Esophagus squamous epithelium (tissue), 5 donors: ENCODE results near the gene C16orf82. TPM values are rescaled to one million over a fixed set of nuclear protein-coding genes. Genes with fewer than 3 reads are reported as not detected.

ENCODE experiments used
- DNase-seq: peaks from one replicate; lab custom pipeline; 2025; lab: John Stamatoyannopoulos, UW
- H3K27ac ChIP-seq, 4 donors: fragments of 200-600 bp; sonication (generic); one replicate each; pipeline ENCODE4 v1.5.1; 2016 to 2019; ENCODE audit warnings: mild to moderate bottlenecking in 1 of 4
- H3K27me3 ChIP-seq, 4 donors: fragments of 200-600 bp; sonication (generic); 1 replicate in 3 of 4; 2 replicates in 1 of 4; pipeline versions ENCODE4 v1.5.1 to v1.6.0; 2017 to 2021; ENCODE audit warnings: antibody characterized with exemption in 1 of 4
- H3K36me3 ChIP-seq, 3 donors: fragments of 200-600 bp; sonication (generic); one replicate each; pipeline ENCODE4 v1.5.1; 2016 to 2019
- H3K4me1 ChIP-seq, 3 donors: fragments of 200-600 bp; sonication (generic); one replicate each; pipeline ENCODE4 v1.5.1; 2017 to 2019
- H3K4me3 ChIP-seq, 4 donors: fragments of 200-600 bp; sonication (generic); 1 replicate in 3 of 4; 2 replicates in 1 of 4; pipeline ENCODE4 v1.5.1; 2016 to 2019; ENCODE audit warnings: mild to moderate bottlenecking in 2 of 4, moderate library complexity in 1 of 4
- H3K9me3 ChIP-seq, 3 donors: fragments of 200-600 bp; sonication (generic); one replicate each; pipeline ENCODE4 v1.5.1; 2016 to 2019
- CTCF ChIP-seq, 6 experiments: fragments of 450-650 bp in 4 of 6; fragments of 200-600 bp in 2 of 6; sonication (generic) in 2 of 6; IDR thresholded peaks; one replicate each; pipeline ENCODE4 v1.5.1; 2016 to 2019; ENCODE audit warnings: antibody characterized with exemption in 6 of 6, mild to moderate bottlenecking in 4 of 6, moderate library complexity in 4 of 6
- POLR2A ChIP-seq, 4 donors: fragments of 450-650 bp; IDR thresholded peaks; one replicate each; pipeline ENCODE4 v1.6.1; 2017; ENCODE audit warnings: antibody characterized with exemption in 4 of 4, mild to moderate bottlenecking in 4 of 4, moderate library complexity in 3 of 4
- WGBS, 2 donors: methylation state at CpG; one replicate each; pipeline ENCODE4 v1.1.5; 2018; 5-methylcytosine and 5-hydroxymethylcytosine counted together
- intact Hi-C: fragments of 100-400 bp; cut with DNase I; formaldehyde crosslinking; loops from one replicate; pipeline ENCODE4 v1.15.0; 2022
- total RNA-seq, 4 donors: library from RNA; depleted of rRNA; stranded (reverse); fragments of >200 nt; gene quantifications; one replicate each; pipeline ENCODE4 v1.1.0, GENCODE V29; 2016
- donor health status: DM: yes; HTN: yes; CAD: no.

C16orf82 gene
- total RNA-seq, 4 donors from 2014 or later, result not detected

GRCh38 chr16:27107185-27107592 lies 40.5 kb downstream of the C16orf82 start:
- DNase-seq, result no peak
- no peak overlapping the region for H3K4me3 ChIP-seq
- 52 to 62% methylated on average over 7 of the region's 7 CpGs for WGBS, 2 donors
- no peak for TF ChIP-seq POLR2A (IDR thresholded peaks at IDR 0.05)
- no peak for TF ChIP-seq CTCF (IDR thresholded peaks at IDR 0.05)
- no peaks in the 10 kb centered on the region for H3K36me3 ChIP-seq
- no peak overlapping the region for H3K27ac ChIP-seq
- intact Hi-C loops, result loop anchor here (10.0 kb wide), 1 partner anchor 1262 kb away; no protein-coding TSS in a partner anchor
- H3K4me1 ChIP-seq, result peaks cover 0 to 16% (median 0%) of the 10 kb centered on the region in 3 donors
- no peaks in the 10 kb centered on the region for H3K9me3 ChIP-seq
- H3K27me3 ChIP-seq, result peaks cover 0 to 6% (median 0%) of the 10 kb centered on the region in 4 donors

GRCh38 chr16:27108051-27108770 lies 41.5 kb downstream of the C16orf82 start:
- Histone ChIP-seq H3K36me3 (no peaks in the 10 kb centered on the region), H3K9me3 (no peaks in the 10 kb centered on the region), H3K4me3 (no peak overlapping the region), H3K27ac (no peak overlapping the region), H3K27me3 (peaks cover 0 to 6% (median 0%) of the 10 kb centered on the region in 4 donors), H3K4me1 (peaks cover 0 to 16% (median 0%) of the 10 kb centered on the region in 3 donors)
- no peak for TF ChIP-seq POLR2A (IDR thresholded peaks at IDR 0.05)
- no peak for TF ChIP-seq CTCF (IDR thresholded peaks at IDR 0.05)
- intact Hi-C loops, result loop anchor here (10.0 kb wide), 1 partner anchor 1263 kb away; no protein-coding TSS in a partner anchor
- no peak for DNase-seq
- WGBS, 2 donors, result 84 to 92% methylated on average over 10 of the region's 13 CpGs

GRCh38 chr16:27108826-27109665 lies 42.3 kb downstream of the C16orf82 start:
- WGBS, 2 donors, result 61 to 76% methylated on average over 16 to 17 of the region's 17 CpGs
- Histone ChIP-seq H3K27ac (peak overlapping the region in 1 of 4 donors; percentile 15), H3K27me3 (peaks cover 0 to 6% (median 0%) of the 10 kb centered on the region in 4 donors), H3K4me3 (peak overlapping the region in 3 of 4 donors; percentile 24 to 60 (median 34)), H3K9me3 (no peaks in the 10 kb centered on the region), H3K36me3 (no peaks in the 10 kb centered on the region), H3K4me1 (peaks cover 0 to 16% (median 0%) of the 10 kb centered on the region in 3 donors)
- no peak for DNase-seq
- intact Hi-C loops, result loop anchor here (10.0 kb wide), 1 partner anchor 1264 kb away; no protein-coding TSS in a partner anchor
- no peak for TF ChIP-seq CTCF (IDR thresholded peaks at IDR 0.05)

GRCh38 chr16:27109666-27110523 lies 43.2 kb downstream of the C16orf82 start:
- no peak for TF ChIP-seq POLR2A (IDR thresholded peaks at IDR 0.05)
- peak; percentile 74 to 92 (median 80) for TF ChIP-seq CTCF (IDR thresholded peaks at IDR 0.05)
- peaks cover 0 to 16% (median 0%) of the 10 kb centered on the region in 3 donors for H3K4me1 ChIP-seq
- peak overlapping the region in 3 of 4 donors; percentile 24 to 60 (median 34) for H3K4me3 ChIP-seq
- intact Hi-C loops, result loop anchor here (10.0 kb wide), 1 partner anchor 1265 kb away; no protein-coding TSS in a partner anchor
- H3K27ac ChIP-seq, result peak overlapping the region in 2 of 4 donors; percentile 36 to 57
- H3K9me3 ChIP-seq, result no peaks in the 10 kb centered on the region
- no peaks in the 10 kb centered on the region for H3K36me3 ChIP-seq
- H3K27me3 ChIP-seq, result peaks cover 0 to 6% (median 0%) of the 10 kb centered on the region in 4 donors
- DNase-seq, result no peak
- WGBS, 2 donors, result 1 to 2% methylated on average over 18 to 21 of the region's 61 CpGs
